GM23248 (cell line): ENCODE data around the gene LRRC28.

Experiments
- EZH2 ChIP-seq: fragments of 200-600 bp; sonication (generic); IDR thresholded peaks from 2 replicates; pipeline ENCODE4 v1.6.1; 2018; ENCODE audit warnings: antibody characterized with exemption, mild to moderate bottlenecking; ENCODE audit not compliant: insufficient read depth, poor library complexity, severe bottlenecking
- EZH2phosphoT487 ChIP-seq: fragments of 200-600 bp; sonication (generic); IDR thresholded peaks from 2 replicates; pipeline ENCODE4 v1.6.1; 2018; ENCODE audit warnings: antibody characterized with exemption, moderate library complexity, mild to moderate bottlenecking, low read depth; ENCODE audit not compliant: insufficient read depth

- TF ChIP-seq EZH2phosphoT487 (no peak), EZH2 (no peak)
Measured at GRCh38 chr15:99305761-99306505, 54.7 kb downstream of the LRRC28 start.
